Nephron progenitor cell (in vitro differentiated cells): ENCODE measurements around the gene S100A12.

Source experiments
- DNase-seq: peaks from one replicate; pipeline ENCODE4 v3.0.0; 2021
- H3K27ac Mint-ChIP-seq: 2 replicates; pipeline ENCODE4 v1.8.0; 2021; ENCODE audit warnings: mild to moderate bottlenecking, moderate library complexity, mixed read lengths
- H3K27me3 Mint-ChIP-seq: 2 replicates; pipeline ENCODE4 v1.8.0; 2021; ENCODE audit warnings: mild to moderate bottlenecking, low read depth, mixed read lengths; ENCODE audit not compliant: poor library complexity
- H3K36me3 Mint-ChIP-seq: 2 replicates; pipeline ENCODE4 v1.8.0; 2021; ENCODE audit warnings: low read depth, mixed read lengths
- H3K4me1 Mint-ChIP-seq: 2 replicates; pipeline ENCODE4 v1.8.0; 2021; ENCODE audit warnings: mixed read lengths
- H3K4me3 Mint-ChIP-seq: 2 replicates; pipeline ENCODE4 v1.8.0; 2021; ENCODE audit warnings: mild to moderate bottlenecking, moderate library complexity, mixed read lengths
- H3K9me3 Mint-ChIP-seq: 2 replicates; pipeline ENCODE4 v1.8.0; 2021; ENCODE audit warnings: mild to moderate bottlenecking, moderate library complexity, mixed read lengths
- TF ChIP-seq, protein P1 (sequence below): fragments of 200-600 bp; sonication (generic); IDR thresholded peaks from 2 replicates; pipeline ENCODE4 v1.5.0; 2021; ENCODE audit warnings: antibody characterized with exemption

S100A12 gene

DNA sequence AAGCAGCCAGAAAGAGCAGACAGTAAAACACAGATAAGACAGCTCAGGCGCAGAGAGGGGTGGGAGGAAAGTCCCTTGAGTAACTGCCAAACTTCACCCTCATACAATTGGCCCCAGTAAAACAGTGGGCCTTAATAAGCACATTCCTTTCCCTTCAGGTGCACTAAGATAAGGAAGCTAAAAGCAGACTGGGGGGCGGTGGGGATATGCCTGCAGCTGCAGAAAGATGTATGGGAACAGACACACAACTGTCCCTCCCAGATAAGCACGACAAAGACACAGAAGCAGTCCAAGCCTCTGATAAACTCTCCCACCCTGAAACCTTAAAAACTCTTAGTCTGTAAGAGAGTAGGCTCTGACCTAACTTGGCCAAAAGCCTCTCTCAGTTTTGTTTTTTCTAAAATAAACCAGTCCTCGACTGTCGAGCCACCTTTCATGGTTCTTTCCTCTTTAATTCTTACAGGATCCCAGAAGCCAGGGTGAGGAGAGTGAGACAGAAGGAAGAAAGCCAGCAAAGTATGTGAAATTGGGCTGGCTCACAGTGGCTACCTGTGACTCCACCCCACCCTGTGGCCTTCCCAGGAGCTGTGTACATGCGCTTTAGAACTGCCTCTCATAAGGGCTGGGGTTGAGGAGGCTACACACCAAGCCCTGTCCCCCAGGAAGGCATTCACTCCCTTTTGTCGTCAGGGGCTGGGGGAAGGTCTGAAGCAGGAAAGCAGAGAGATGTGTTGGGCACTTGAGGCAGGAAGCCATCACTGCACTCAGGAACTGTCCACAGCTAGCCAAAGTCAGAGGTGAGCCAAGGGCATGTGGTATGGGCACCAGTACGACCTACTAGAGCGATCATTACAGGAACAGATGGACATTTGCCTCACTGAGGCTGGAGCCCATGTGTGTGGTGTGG, 31.4 kb downstream of the S100A12 start:
- Mint-ChIP-seq H3K9me3 (peaks cover under 1% of the 10 kb centered on the region), H3K27ac (no peak overlapping the region), H3K36me3 (no peaks in the 10 kb centered on the region), H3K27me3 (peaks cover 33% of the 10 kb centered on the region), H3K4me3 (no peak overlapping the region), H3K4me1 (no peaks in the 10 kb centered on the region)
- no peak for DNase-seq
- TF ChIP-seq, protein P1, sequence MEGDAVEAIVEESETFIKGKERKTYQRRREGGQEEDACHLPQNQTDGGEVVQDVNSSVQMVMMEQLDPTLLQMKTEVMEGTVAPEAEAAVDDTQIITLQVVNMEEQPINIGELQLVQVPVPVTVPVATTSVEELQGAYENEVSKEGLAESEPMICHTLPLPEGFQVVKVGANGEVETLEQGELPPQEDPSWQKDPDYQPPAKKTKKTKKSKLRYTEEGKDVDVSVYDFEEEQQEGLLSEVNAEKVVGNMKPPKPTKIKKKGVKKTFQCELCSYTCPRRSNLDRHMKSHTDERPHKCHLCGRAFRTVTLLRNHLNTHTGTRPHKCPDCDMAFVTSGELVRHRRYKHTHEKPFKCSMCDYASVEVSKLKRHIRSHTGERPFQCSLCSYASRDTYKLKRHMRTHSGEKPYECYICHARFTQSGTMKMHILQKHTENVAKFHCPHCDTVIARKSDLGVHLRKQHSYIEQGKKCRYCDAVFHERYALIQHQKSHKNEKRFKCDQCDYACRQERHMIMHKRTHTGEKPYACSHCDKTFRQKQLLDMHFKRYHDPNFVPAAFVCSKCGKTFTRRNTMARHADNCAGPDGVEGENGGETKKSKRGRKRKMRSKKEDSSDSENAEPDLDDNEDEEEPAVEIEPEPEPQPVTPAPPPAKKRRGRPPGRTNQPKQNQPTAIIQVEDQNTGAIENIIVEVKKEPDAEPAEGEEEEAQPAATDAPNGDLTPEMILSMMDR = no peak

DNA sequence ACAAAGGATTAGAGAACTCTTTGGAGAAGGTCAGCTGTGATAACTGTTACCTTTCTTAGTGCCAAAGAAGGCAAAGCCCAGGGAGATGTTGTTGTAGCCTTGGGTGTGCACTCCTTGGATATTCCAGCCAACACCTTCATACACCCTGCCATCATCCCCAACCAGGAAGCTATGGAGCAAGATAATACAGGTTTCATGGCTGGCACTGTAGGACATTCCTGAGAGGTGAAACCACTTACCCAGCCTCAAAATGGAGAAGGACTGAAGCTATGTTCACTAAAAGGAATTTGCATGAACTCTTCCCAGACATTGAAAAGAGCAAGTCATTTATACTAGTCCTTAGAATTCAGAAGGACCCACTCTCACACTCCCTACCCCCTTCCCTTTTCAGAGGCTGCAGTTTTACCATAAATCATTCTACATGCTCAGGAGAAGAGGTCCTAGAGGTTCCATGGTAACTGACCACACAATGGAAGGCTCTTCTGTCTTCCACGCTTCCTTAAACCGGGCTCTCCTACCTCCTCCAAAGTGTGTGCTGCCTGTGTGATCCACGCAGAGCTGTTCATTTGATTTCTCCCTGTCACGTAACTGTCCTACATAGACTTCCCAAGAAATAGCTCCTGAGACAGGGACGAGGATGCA, 32.3 kb downstream of the S100A12 start:
- Mint-ChIP-seq H3K27ac (no peak overlapping the region), H3K4me1 (no peaks in the 10 kb centered on the region), H3K36me3 (no peaks in the 10 kb centered on the region), H3K9me3 (no peaks in the 10 kb centered on the region), H3K4me3 (no peak overlapping the region), H3K27me3 (peaks cover 27% of the 10 kb centered on the region)
- TF ChIP-seq, protein P1 = no peak
- no peak for DNase-seq

- no peak for DNase-seq
- H3K27me3 Mint-ChIP-seq = peaks cover 26% of the 10 kb centered on the region
- no peaks in the 10 kb centered on the region for H3K36me3 Mint-ChIP-seq
- no peak overlapping the region for H3K27ac Mint-ChIP-seq
- no peaks in the 10 kb centered on the region for H3K4me1 Mint-ChIP-seq
- no peak overlapping the region for H3K4me3 Mint-ChIP-seq
- TF ChIP-seq, protein P1 = no peak
- H3K9me3 Mint-ChIP-seq = no peaks in the 10 kb centered on the region
Measured at GRCh38 chr1:153342178-153342577, 33.2 kb downstream of the S100A12 start.

GRCh38 chr1:153341431-153341934, 33.9 kb downstream of the S100A12 start:
- Mint-ChIP-seq H3K4me1 (no peaks in the 10 kb centered on the region), H3K9me3 (no peaks in the 10 kb centered on the region), H3K27me3 (peaks cover 26% of the 10 kb centered on the region), H3K27ac (no peak overlapping the region), H3K36me3 (no peaks in the 10 kb centered on the region), H3K4me3 (no peak overlapping the region)
- no peak for DNase-seq
- TF ChIP-seq, protein P1 = no peak

- Mint-ChIP-seq H3K4me3 (no peak overlapping the region), H3K27ac (no peak overlapping the region), H3K27me3 (peaks cover 27% of the 10 kb centered on the region), H3K4me1 (no peaks in the 10 kb centered on the region), H3K9me3 (no peaks in the 10 kb centered on the region), H3K36me3 (no peaks in the 10 kb centered on the region)
- TF ChIP-seq, protein P1 = no peak
- no peak for DNase-seq
Measured at GRCh38 chr1:153340356-153340755, 35.1 kb downstream of the S100A12 start.
